Activated CD8-positive, alpha-beta memory T cell treated with anti-CD3 and anti-CD28 coated beads for 24 hours (primary cell): ENCODE measurements around the gene TBL1X.

Source experiments
- DNase-seq: peaks from one replicate; pipeline ENCODE4 v3.0.0-alpha.2; 2020

Gene TBL1X

GRCh38 chrX:9538544-9539045, 73.7 kb downstream of the TBL1X start:
- DNase-seq, result peak; percentile 37

DNA sequence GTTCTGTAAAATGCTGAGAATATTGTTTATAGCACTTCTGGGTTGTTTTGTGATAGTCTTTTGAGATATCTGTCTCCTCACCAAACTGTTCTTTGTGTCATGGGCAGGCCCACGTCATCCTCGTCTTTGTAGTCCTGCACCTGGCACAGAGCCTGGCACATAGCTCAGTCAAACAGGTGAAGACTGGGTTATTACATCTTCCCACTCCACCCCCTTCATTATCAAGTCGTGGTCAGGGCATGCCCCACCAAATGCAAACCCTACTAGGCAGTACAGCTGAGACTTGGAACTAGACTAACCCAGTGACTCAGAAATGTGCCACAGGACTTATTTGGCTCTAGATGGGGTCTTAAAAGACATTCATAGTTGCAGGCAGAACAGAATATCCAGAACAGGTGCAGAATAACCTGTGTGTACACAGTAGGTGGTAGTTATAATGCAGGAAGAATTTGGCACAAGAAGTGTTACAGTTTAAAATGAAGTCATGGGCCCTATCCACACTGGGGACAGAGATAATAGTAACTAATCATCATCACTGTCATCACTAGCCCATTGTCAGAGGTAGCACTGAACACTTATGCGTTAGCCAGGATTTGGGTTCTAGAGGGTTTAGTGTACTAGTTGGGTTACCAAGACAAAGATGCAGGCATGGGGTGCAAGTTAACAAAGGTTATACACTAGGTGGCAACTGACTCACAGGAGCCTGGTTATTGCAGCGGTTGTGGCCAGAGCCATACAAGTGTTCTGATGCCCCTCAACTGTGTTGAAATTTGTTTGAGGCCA, 74.9 kb downstream of the TBL1X start:
- DNase-seq, result peak; percentile 50

- DNase-seq, result no peak
These were observed 77.4 kb downstream of the TBL1X start for GRCh38 chrX:9542106-9542760.

DNA sequence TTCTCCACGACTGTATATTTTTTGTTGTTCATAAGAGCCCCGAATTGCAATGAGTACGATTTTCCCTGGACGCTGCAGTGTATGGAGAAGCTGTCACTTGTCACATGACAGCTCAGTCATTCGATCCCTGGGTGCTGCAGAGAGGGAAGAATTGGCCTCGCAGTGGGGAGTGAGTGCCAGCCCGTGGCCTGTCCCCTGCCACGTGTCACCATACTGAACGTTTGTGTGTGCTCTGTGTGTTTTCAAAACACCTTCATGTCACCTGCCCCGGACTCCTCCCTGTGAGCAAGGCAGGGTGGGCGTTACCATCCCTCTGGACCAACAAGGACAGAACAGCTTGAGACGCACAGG, 77.9 kb downstream of the TBL1X start:
- no peak for DNase-seq

DNA sequence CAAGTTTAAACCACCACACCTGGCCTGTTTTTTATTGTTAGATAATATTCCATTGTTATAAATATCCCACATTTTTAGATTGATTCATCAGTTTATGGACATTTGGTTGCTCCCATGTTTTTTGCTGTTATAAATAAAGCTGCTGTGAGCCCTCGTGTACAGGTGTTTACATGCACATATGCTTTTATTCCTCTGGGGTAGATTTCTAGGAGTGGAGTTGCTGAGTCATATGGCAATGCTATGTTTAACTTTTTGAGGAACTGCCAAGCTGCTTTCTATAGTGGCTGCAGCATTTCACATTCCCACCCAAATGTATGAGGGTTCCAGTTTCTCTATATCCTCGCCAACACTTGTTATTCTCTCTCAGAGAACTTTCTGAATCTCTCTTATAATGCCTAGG, 90.5 kb downstream of the TBL1X start:
- no peak for DNase-seq

DNA sequence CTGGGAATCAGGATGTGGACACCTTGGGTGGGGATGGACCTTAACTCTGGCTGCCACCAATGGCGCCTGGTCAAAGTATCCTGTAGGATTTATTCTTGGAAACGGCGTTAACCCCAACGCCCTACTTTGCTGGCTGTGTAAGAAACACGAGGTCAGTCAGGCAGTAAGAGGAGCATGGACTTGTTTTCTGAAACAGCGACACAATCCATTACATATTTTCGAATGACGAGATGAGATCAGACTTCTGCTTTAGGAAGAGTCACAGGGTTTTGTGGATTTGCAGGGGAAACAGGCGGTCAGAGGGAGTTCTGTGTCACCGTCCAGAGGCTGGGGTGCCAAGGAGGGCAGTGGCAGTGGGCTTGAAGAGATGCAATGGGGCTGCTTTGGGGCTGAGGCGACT, 92.2 kb downstream of the TBL1X start:
- peak; percentile 37 for DNase-seq

- no peak for DNase-seq
These were observed 92.7 kb downstream of the TBL1X start for GRCh38 chrX:9557521-9557920.

GRCh38 chrX:9558615-9559014, 93.8 kb downstream of the TBL1X start:
- no peak for DNase-seq

GRCh38 chrX:9560219-9560618, 95.4 kb downstream of the TBL1X start:
- DNase-seq, result no peak

DNA sequence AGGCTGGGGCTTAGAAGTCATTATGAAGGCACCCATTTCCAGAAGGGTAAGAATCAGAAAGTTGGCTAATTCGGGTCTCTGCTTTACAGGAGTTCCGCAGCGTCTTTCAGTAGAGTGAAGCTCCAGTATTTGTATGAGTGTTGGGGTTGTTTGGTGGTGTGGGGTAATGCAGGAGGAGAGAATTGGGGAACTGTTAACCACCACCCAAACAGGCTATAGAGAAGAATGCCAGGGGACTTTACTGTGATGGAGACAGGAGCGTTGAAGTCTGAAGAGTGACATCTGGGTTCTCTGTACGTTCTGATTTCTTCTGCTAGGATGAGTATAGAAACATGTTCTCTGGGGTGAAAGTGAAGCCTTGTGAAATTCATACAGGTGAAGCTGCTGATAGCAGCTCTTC, 96.3 kb downstream of the TBL1X start:
- DNase-seq, result no peak

- DNase-seq, result peak; percentile 24
These were observed 98.0 kb downstream of the TBL1X start for GRCh38 chrX:9562851-9563250.

DNA sequence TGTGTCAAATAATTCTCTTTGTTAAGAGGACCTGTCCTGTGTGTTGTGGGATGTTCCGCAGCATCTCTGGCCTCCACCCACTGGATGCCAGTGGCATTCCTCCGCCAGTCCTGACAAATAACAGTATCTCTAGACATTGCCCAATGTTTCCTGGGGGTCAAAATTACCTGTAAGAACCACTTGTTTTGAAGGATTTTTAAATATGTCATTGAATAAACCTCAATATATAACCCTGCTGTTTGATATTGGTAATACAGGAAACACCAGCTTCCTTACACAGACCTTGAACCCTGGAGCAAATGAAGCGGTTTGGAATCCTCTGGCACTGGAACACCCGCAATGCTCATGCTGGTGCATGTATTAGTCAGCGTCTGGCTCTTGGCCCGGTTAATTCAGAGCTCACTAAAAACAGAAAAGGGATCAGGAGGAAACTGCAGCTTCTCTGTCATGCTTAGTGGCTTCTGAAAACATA, 101.3 kb downstream of the TBL1X start:
- DNase-seq, result no peak

- no peak for DNase-seq
These were observed 105.0 kb downstream of the TBL1X start for GRCh38 chrX:9569876-9570301.

DNA sequence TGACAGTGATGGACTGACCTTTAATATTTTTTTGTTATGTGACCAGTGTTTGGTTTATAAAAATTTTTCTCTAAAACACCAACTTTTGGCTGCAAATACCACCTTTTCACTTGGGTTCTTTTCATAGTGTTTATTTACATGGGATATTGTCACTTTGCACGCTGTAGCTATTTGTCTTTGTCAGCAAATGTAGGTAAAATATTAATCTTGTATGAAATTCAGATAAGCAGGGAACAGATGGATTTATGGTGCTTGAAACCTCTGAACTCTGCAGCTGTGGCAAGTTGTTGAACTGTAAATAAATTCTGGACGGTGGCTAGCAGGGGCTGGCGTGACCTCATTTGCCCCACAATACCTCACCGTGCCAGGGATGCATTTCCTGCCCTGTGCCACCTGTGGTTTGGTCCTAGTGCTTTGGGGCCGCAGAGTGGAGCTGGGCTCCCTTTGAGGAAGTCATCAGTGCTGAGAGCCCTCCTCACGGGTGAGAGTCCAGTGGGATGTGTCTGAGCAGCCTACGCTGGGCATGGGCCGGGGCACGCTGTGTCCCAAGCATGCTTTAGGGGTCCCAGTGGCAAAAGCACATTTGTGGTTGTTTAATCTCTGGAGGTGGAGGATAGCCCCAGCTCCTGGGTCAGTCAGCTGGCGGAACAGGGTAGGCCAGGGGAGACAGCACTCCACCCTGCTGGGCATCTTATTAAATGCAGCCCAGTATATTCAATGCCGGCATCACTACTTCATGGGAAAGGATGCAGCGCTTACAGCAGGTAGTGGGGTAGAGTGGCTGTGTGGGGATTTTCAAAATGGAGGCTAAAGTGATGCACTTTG, 108.6 kb downstream of the TBL1X start:
- DNase-seq, result no peak

DNA sequence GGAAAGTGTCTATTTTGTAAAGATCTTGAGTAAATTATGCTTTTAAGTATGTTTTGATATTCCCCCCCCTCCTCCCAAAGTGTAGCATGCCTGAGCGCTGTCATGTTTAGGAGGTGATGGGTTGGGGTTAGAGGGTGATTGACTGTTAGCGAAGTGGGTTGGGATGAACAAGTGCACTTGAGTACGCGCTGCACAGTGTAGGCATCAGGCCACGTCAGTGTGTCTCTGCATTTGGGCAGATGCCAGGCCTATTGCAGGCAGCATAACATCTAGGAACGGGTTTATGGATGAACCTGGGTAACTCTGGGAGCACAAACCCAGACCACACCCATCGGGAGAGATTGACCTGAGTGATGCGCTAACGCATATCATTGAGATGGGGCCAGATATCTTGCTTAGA, 111.2 kb downstream of the TBL1X start:
- no peak for DNase-seq

- no peak for DNase-seq
These were observed 112.7 kb downstream of the TBL1X start for GRCh38 chrX:9577555-9577954.

DNA sequence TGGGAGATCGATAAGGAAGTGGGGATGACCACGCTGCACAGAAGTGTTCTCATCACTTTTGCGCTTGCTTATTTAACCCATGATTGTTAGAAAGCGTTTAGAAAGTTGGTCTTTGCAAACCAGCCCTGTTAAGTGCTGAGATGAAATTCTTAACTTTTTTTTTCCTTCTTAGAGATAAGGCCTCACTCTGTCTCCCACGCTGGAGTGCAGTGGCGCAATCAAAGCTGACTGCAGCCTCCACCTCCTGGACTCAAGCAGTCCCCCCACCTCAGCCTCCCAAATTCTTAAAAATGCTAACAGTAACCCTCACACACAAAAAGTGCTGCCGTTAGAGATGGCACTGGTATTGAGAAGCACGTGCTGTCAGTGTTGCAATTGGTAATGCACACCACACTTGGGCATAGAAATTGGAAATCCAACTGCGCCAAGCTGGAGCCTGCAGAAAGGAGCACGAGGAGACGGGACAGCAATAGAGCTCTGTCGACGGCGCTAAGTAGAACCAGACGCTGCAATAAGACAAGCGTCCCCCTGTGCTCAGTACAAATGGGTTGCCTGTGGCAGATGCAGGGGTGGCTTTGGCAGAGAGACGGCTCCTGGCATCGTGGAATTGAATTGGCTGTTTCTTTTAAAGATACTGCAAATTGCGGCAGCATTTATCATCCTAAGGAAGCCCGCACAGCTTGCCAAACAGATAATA, 113.4 kb downstream of the TBL1X start:
- DNase-seq, result no peak

- DNase-seq, result no peak
These were observed 117.0 kb downstream of the TBL1X start for GRCh38 chrX:9581771-9582385.

GRCh38 chrX:9582956-9583355, 118.1 kb downstream of the TBL1X start:
- no peak for DNase-seq

DNA sequence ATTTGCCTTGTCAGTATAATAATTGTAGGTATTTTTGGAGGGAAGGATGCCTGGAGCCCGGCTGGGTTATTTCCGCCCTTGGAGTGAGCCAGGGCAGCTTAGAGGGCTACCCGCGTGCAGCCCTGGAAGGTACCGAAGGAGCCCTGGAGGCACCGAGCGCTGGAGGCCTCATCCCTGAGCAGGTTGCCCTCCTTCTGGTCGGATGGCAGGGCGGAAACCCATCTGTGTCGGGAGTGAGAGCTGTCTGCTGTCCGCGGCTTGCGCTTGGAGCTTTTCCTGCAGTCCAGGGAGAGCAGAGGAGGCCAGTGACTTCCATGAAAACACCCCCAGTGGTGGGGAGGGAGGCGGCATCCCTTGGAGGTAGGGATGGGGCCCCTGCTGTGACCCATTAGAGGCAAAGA, 122.1 kb downstream of the TBL1X start:
- DNase-seq, result no peak

DNA sequence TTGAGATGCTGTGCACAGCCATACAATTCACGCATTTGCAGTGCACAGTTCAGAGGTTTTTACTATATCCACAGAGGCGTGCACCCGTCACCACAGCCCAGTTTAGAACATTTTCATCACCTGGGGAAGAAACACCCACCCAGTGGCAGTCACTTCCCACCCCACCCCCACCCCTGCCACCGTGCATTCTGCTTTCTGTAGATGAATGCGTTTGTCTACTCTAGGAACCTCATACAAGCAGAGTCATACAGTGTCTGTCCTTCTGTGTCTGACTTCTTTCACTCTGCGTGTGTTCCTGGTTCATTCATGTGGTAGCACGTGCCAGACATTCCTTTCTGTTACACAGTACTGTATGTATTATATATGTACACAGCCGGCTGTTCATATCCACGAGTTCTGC, 122.8 kb downstream of the TBL1X start:
- DNase-seq, result no peak

DNA sequence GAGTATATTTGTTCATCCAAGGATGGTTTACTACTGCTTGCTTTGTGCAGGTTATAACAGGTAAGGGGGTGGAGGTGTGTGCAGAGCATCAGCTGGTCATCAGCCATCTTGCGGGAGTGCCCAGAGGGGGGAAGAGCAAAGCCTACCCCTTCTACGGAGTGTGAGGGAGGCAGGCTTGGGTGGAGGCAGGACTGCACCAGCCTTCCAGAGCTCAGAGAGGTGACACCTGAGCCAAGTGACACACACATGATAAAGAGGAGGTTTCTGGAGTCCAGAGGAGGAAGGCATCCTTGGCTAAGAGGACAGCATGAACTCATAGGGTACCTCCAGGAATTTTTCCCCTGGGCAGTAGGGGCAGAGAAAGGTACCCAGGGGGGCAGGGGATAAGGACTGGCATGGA, 126.6 kb downstream of the TBL1X start:
- DNase-seq, result no peak
